H1 (cell line): ENCODE results near the gene FAAH. TPM values are rescaled to one million over a fixed set of nuclear protein-coding genes. Genes with fewer than 3 reads are reported as not detected.
A peak's percentile ranks its signal among the peaks of the same experiment; 100 is the strongest.

ENCODE experiments used
- CTCF ChIA-PET: fragments of 300-600 bp; sonication (Branson Sonifier 250); formaldehyde crosslinking; loops from one replicate; lab custom pipeline; 2021; ENCODE audit not compliant: partially characterized antibody; lab: Charles Lee
- POLR2A ChIA-PET: fragments of 300-600 bp; sonication (Branson Sonifier 250); formaldehyde crosslinking; loops from one replicate; lab custom pipeline; 2021; ENCODE audit warnings: inconsistent platforms; ENCODE audit not compliant: partially characterized antibody; lab: Charles Lee
- DNase-seq, 2 experiments: peaks; one replicate each; pipeline versions ENCODE4 v3.0.0 to v3.0.0-alpha.2; 2010 to 2022; ENCODE audit warnings: low spot score in 2 of 2, low read depth in 1 of 2, mixed read lengths in 1 of 2
- FAIRE-seq: peaks from 2 replicates; lab custom pipeline; 2011; peaks lifted over from hg19 to GRCh38; lab: Jason Lieb, UNC
- H2AFZ ChIP-seq: 2 replicates; pipeline ENCODE4 v1.8.1; 2012; ENCODE audit warnings: low read length, inconsistent platforms
- H2AK5ac ChIP-seq: 2 replicates; pipeline ENCODE4 v1.6.1; 2013; ENCODE audit warnings: low read depth, low read length
- H2BK120ac ChIP-seq: replicated peaks from 2 replicates; pipeline ENCODE3; 2013; ENCODE audit warnings: low read depth, low read length, inconsistent platforms
- H2BK12ac ChIP-seq: 2 replicates; pipeline ENCODE4 v1.6.1; 2013; ENCODE audit warnings: low read depth, low read length
- H2BK15ac ChIP-seq: 2 replicates; pipeline ENCODE4 v1.6.1; 2013; ENCODE audit warnings: low read length
- H2BK20ac ChIP-seq: 2 replicates; pipeline ENCODE4 v1.6.1; 2013; ENCODE audit warnings: low read length
- H2BK5ac ChIP-seq: 2 replicates; pipeline ENCODE4 v1.6.1; 2013; ENCODE audit warnings: low read depth, low read length
- H3K14ac ChIP-seq: 2 replicates; pipeline ENCODE4 v1.6.1; 2013; ENCODE audit warnings: inconsistent platforms; ENCODE audit not compliant: insufficient read length
- H3K18ac ChIP-seq: 2 replicates; pipeline ENCODE4 v1.6.1; 2013; ENCODE audit warnings: low read length; ENCODE audit errors: extremely low read depth
- H3K23ac ChIP-seq: 2 replicates; pipeline ENCODE4 v1.6.1; 2013; ENCODE audit warnings: inconsistent platforms; ENCODE audit not compliant: insufficient read length
- H3K23me2 ChIP-seq: 2 replicates; pipeline ENCODE4 v1.6.1; 2013; ENCODE audit warnings: low read depth, low read length
- H3K27ac ChIP-seq: 2 replicates; pipeline ENCODE4 v1.6.1; 2011; ENCODE audit warnings: low read depth, low read length, inconsistent platforms
- H3K27me3 ChIP-seq, 4 experiments: replicated peaks in 1 of 4; 1 replicate in 1 of 4; 2 replicates in 3 of 4; pipeline versions ENCODE4 v1.6.1 to v1.8.1; 2011 to 2013; ENCODE audit warnings: low read length in 3 of 4, mild to moderate bottlenecking in 3 of 4, inconsistent platforms in 2 of 4, mixed read lengths in 2 of 4, moderate library complexity in 1 of 4; ENCODE audit not compliant: control insufficient read depth in 3 of 4, insufficient read depth in 3 of 4; ENCODE audit errors: extremely low read depth in 1 of 4
- H3K36me3 ChIP-seq, 4 experiments: 2 replicates each; pipeline versions ENCODE4 v1.6.1 to v1.8.1; 2011 to 2013; ENCODE audit warnings: mild to moderate bottlenecking in 4 of 4, low read length in 3 of 4, moderate library complexity in 2 of 4, control low read depth in 1 of 4, inconsistent platforms in 1 of 4; ENCODE audit not compliant: insufficient read depth in 4 of 4, control insufficient read depth in 2 of 4
- H3K4ac ChIP-seq: replicated peaks from 2 replicates; pipeline ENCODE3; 2013; ENCODE audit warnings: low read length, low read depth, mixed read lengths, inconsistent platforms; ENCODE audit not compliant: insufficient read length
- H3K4me1 ChIP-seq, 4 experiments: replicated peaks in 1 of 4; 1 replicate in 1 of 4; 2 replicates in 3 of 4; pipeline versions ENCODE4 v1.6.1 to v1.8.1; 2011 to 2013; ENCODE audit warnings: low read length in 3 of 4, inconsistent platforms in 2 of 4, mixed read lengths in 1 of 4; ENCODE audit not compliant: insufficient read depth in 4 of 4, control insufficient read depth in 3 of 4
- H3K4me2 ChIP-seq, 2 experiments: 2 replicates each; pipeline versions ENCODE4 v1.6.1 to v1.8.1; 2011 to 2013; ENCODE audit warnings: low read depth in 2 of 2, low read length in 2 of 2, control low read depth in 1 of 2, inconsistent platforms in 1 of 2, mild to moderate bottlenecking in 1 of 2; ENCODE audit not compliant: insufficient read depth in 1 of 2
- H3K4me3 ChIP-seq, 4 experiments: fragments of 200-600, 300-600 bp in 1 of 4; sonication (generic), shearing (Covaris generic), sonication (Bioruptor Twin) in 1 of 4; 2 replicates each; pipeline versions ENCODE4 v1.5.1 to v1.8.1; 2011 to 2016; ENCODE audit warnings: low read length in 4 of 4, low read depth in 3 of 4, control low read depth in 2 of 4, inconsistent platforms in 2 of 4, mild to moderate bottlenecking in 2 of 4, mixed read lengths in 1 of 4, moderate library complexity in 1 of 4; ENCODE audit not compliant: insufficient read depth in 2 of 4; ENCODE audit errors: extremely low read depth in 1 of 4
- H3K56ac ChIP-seq: replicated peaks from 2 replicates; pipeline ENCODE3; 2013; ENCODE audit warnings: low read depth, mild to moderate bottlenecking, mixed read lengths, low read length, inconsistent platforms; ENCODE audit not compliant: insufficient read length
- H3K79me1 ChIP-seq: 2 replicates; pipeline ENCODE4 v1.6.1; 2013; ENCODE audit warnings: low read depth, low read length, control low read depth
- H3K79me2 ChIP-seq, 2 experiments: 2 replicates each; pipeline versions ENCODE4 v1.6.1 to v1.8.1; 2012 to 2013; ENCODE audit warnings: low read length in 2 of 2, mild to moderate bottlenecking in 2 of 2, inconsistent platforms in 1 of 2; ENCODE audit not compliant: insufficient read depth in 2 of 2, control insufficient read depth in 1 of 2
- H3K9ac ChIP-seq, 4 experiments: replicated peaks in 1 of 4; 1 replicate in 1 of 4; 2 replicates in 3 of 4; pipeline versions ENCODE4 v1.6.1 to v1.8.1; 2011 to 2013; ENCODE audit warnings: low read depth in 3 of 4, low read length in 3 of 4, control low read depth in 2 of 4, mild to moderate bottlenecking in 2 of 4, moderate library complexity in 2 of 4, inconsistent platforms in 1 of 4; ENCODE audit errors: extremely low read depth in 1 of 4
- H3K9me3 ChIP-seq, 2 experiments: 2 replicates each; pipeline versions ENCODE4 v1.6.1 to v1.8.1; 2012 to 2013; ENCODE audit warnings: mild to moderate bottlenecking in 2 of 2, moderate library complexity in 2 of 2, control low read depth in 1 of 2, inconsistent platforms in 1 of 2, low read depth in 1 of 2, low read length in 1 of 2, mixed read lengths in 1 of 2; ENCODE audit not compliant: insufficient read depth in 2 of 2
- H4K20me1 ChIP-seq, 2 experiments: replicated peaks in 1 of 2; 2 replicates each; pipeline versions ENCODE3 to v1.8.1; 2011 to 2013; ENCODE audit warnings: inconsistent platforms in 2 of 2, low read length in 2 of 2, mild to moderate bottlenecking in 1 of 2; ENCODE audit not compliant: insufficient read depth in 2 of 2, control insufficient read depth in 1 of 2
- H4K5ac ChIP-seq: 2 replicates; pipeline ENCODE4 v1.6.1; 2013; ENCODE audit warnings: low read length, low read depth, mixed read lengths, inconsistent platforms; ENCODE audit not compliant: insufficient read length
- H4K8ac ChIP-seq: 2 replicates; pipeline ENCODE4 v1.8.0; 2013; ENCODE audit warnings: mild to moderate bottlenecking, moderate library complexity, low read length, inconsistent platforms; ENCODE audit not compliant: insufficient read depth; ENCODE audit errors: extremely low read depth
- H4K91ac ChIP-seq: replicated peaks from 2 replicates; pipeline ENCODE3; 2013; ENCODE audit warnings: low read length, mixed read lengths, inconsistent platforms; ENCODE audit not compliant: insufficient read length
- ASH2L ChIP-seq: fragments of 200-600, 300-600 bp; sonication (generic); IDR thresholded peaks from one replicate; pipeline ENCODE4 v1.7.1; 2017; ENCODE audit warnings: low read length
- CBX5 ChIP-seq: fragments of 300-800, 300-1000 bp; sonication (generic); IDR thresholded peaks from 2 replicates; pipeline ENCODE4 v1.7.1; 2016; ENCODE audit warnings: antibody characterized with exemption, low read length, low read depth
- CTCF ChIP-seq, 3 experiments: IDR thresholded peaks; 1 replicate in 2 of 3; 2 replicates in 1 of 3; pipeline versions ENCODE4 v1.5.1 to v1.6.1; 2011; ENCODE audit warnings: low read length in 3 of 3, mild to moderate bottlenecking in 3 of 3, inconsistent platforms in 2 of 3, low read depth in 1 of 3, moderate library complexity in 1 of 3; ENCODE audit not compliant: insufficient read depth in 1 of 3; ENCODE audit errors: control extremely low read depth in 1 of 3
- HDAC2 ChIP-seq, 2 experiments: fragments of 300-600 bp in 1 of 2; sonication (generic) in 1 of 2; IDR thresholded peaks; 2 replicates each; pipeline ENCODE4 v1.6.1; 2011 to 2012; ENCODE audit warnings: low read depth in 2 of 2, low read length in 2 of 2, mild to moderate bottlenecking in 2 of 2, moderate library complexity in 2 of 2, borderline replicate concordance in 1 of 2, inconsistent platforms in 1 of 2
- KDM4A ChIP-seq: IDR thresholded peaks from one replicate; pipeline ENCODE4 v1.7.1; 2012; ENCODE audit warnings: low read depth, mild to moderate bottlenecking, moderate library complexity, low read length, inconsistent platforms; ENCODE audit not compliant: severe bottlenecking
- RFX5 ChIP-seq: IDR thresholded peaks from 2 replicates; pipeline ENCODE4 v1.6.1; 2011; ENCODE audit warnings: low read depth, low read length, improper control_type of control experiment, borderline replicate concordance
- SP1 ChIP-seq: IDR thresholded peaks from 2 replicates; pipeline ENCODE4 v1.6.1; 2011; ENCODE audit warnings: low read depth, low read length
- WGBS, 2 experiments: shearing (Covaris generic) in 1 of 2; methylation state at CpG; one replicate each; pipeline versions ENCODE4 v1.1.6 to v1.1.7; 2013 to 2015; ENCODE audit warnings: low lambda C conversion rate in 2 of 2, mixed read lengths in 2 of 2, inconsistent platforms in 1 of 2, low coverage in 1 of 2, missing lambda C conversion rate in 1 of 2; ENCODE audit not compliant: insufficient replicate concordance in 2 of 2, insufficient coverage in 1 of 2, insufficient read length in 1 of 2; ENCODE audit errors: extremely low coverage in 1 of 2, missing lambda C conversion rate in 1 of 2; 5-methylcytosine and 5-hydroxymethylcytosine counted together
- polyA plus RNA-seq, 7 experiments: library from polyadenylated mRNA; depleted of rRNA in 3 of 7; stranded (reverse) in 5 of 7; unstranded in 2 of 7; fragments of >200 nt in 5 of 7; fragments of 200-250 nt in 2 of 7; gene quantifications; 1 replicate in 5 of 7; 2 replicates in 1 of 7; 4 replicates in 1 of 7; pipeline versions ENCODE4 v1.2.1 to v1.2.3, GENCODE V29; 2011 to 2013; ENCODE audit warnings: missing spikeins in 2 of 7, mixed read lengths in 2 of 7
- total RNA-seq: library from RNA; stranded (reverse); fragmentation: NEBNext Ultra II Directional; extraction: Animal tissue kit (Norgen Biotek cat#: 25700); gene quantifications from 2 replicates; pipeline ENCODE4 v1.2.1, GENCODE V29; 2021

FAAH gene
- total and polyA plus RNA-seq, 2 of the 8 experiments (the other 6 are each of a cell fraction or from before 2014, with no cell fraction given), result 41.2 to 47.3 TPM

GRCh38 chr1:46442317-46443161 is 48.4 kb downstream of the FAAH start:
- Histone ChIP-seq H2BK120ac (peak overlapping the region; percentile 57), H4K91ac (peak overlapping the region; percentile 28), H3K36me3 (no peaks in the 10 kb centered on the region), H2AK5ac (no peak overlapping the region), H3K56ac (no peak overlapping the region), H2AFZ (peak overlapping the region; percentile 97), H3K27me3 (peaks cover 7 to 14% (median 13%) of the 10 kb centered on the region in 4 experiments), H3K9ac (peak overlapping the region in 3 of 4 experiments; percentile 22 to 74 (median 38); a peak in 4 of 7 replicates), H4K20me1 (peaks cover 4 to 9% of the 10 kb centered on the region in 2 experiments), H4K8ac (peak overlapping the region; percentile 72; the same call in 1 of the 2 replicates), H3K79me2 (no peaks in the 10 kb centered on the region), H3K4me3 (peak overlapping the region; percentile 38 to 68 (median 58); a peak in 7 of 8 replicates), H4K5ac (peak overlapping the region; percentile 75), H3K4me1 (peaks cover 1 to 17% (median 6%) of the 10 kb centered on the region in 4 experiments; a peak in 6 of 7 replicates), H2BK20ac (no peak overlapping the region), H3K9me3 (no peaks in the 10 kb centered on the region), H3K23ac (no peak overlapping the region), H3K4ac (no peak overlapping the region), H3K79me1 (no peaks in the 10 kb centered on the region), H2BK15ac (peak overlapping the region; percentile 2; the same call in 1 of the 2 replicates), H2BK12ac (peak overlapping the region; percentile 55; the same call in 1 of the 2 replicates), H3K23me2 (peaks cover 2% of the 10 kb centered on the region; the same call in 1 of the 2 replicates), H3K18ac (peak overlapping the region; percentile 88), H2BK5ac (peak overlapping the region; percentile 53; the same call in 1 of the 2 replicates), H3K14ac (no peak overlapping the region), H3K27ac (peak overlapping the region; percentile 51; the same call in 1 of the 2 replicates), H3K4me2 (peak overlapping the region; percentile 63 to 75)
- FAIRE-seq, result peak; percentile 78
- ChIA-PET POLR2A (interaction anchor here (0.5 to 1.7 kb wide), 7 partner anchors 9 to 102 kb away, joined by 3 to 13 read pairs (median 3); no protein-coding TSS in a partner anchor), CTCF (interaction anchor here (0.6 to 27.2 kb wide), 43 partner anchors 9 to 737 kb away, joined by 3 to 513 read pairs (median 5); partner anchors contain the start of genes DMBX1, KNCN and MKNK1)
- WGBS, 2 experiments, result 7% methylated on average over 25 of the region's 25 CpGs; no CpG with 5 or more reads in 1 of the 2 experiments
- peak; percentile 83 to 100 for DNase-seq
- TF ChIP-seq HDAC2 (IDR thresholded peaks at IDR 0.05; ENCODE audit: borderline replicate concordance in 1 of 2, low read depth in 2 of 2, low read length in 2 of 2) (peak; percentile 14 to 98; a peak in 2 of 4 replicates), KDM4A (peak; percentile 32), RFX5 (no peak), SP1 (peak; percentile 65), CBX5 (no peak), ASH2L (peak; percentile 50), CTCF (IDR thresholded peaks at IDR 0.05; ENCODE audit: control extremely low read depth in 1 of 3, insufficient read depth in 1 of 3, low read depth in 1 of 3, low read length in 3 of 3) (peak; percentile 81 to 95 (median 89))
